A549 (cell line): ENCODE measurements around the gene F10.

Experiments
- CTCF ChIP-seq: fragments of >200 bp; sonication (Bioruptor Twin); formaldehyde crosslinking; IDR thresholded peaks from 3 replicates; pipeline ENCODE4 v1.5.1; 2016
- PBX3 ChIP-seq: IDR thresholded peaks from 2 replicates; pipeline ENCODE4 v1.6.1; 2012

- TF ChIP-seq CTCF, result no peak
- TF ChIP-seq PBX3, result no peak
Measured at GRCh38 chr13:113075711-113076110, 46.9 kb upstream of the F10 start.
